Kidney (tissue), 14 donors: Measurements from ENCODE around the gene AMTN. TPM values are rescaled to one million over a fixed set of nuclear protein-coding genes. Genes with fewer than 3 reads are reported as not detected.

Experiments used
- DNase-seq, 5 donors: peaks; one replicate each; pipeline ENCODE4 v3.0.0-alpha.2; 2013 to 2020
- FAIRE-seq: peaks from 2 replicates; lab custom pipeline; 2012; peaks lifted over from hg19 to GRCh38; lab: Jason Lieb, UNC
- H3K27ac ChIP-seq, 2 donors: one replicate each; pipeline ENCODE4 v1.7.0; 2013; ENCODE audit warnings: low read depth in 2 of 2, low read length in 2 of 2, inconsistent platforms in 1 of 2
- H3K27me3 ChIP-seq: one replicate; pipeline ENCODE4 v1.7.1; 2013; ENCODE audit warnings: low read length, inconsistent platforms; ENCODE audit not compliant: control insufficient read depth, insufficient read depth
- H3K36me3 ChIP-seq, 3 donors: one replicate each; pipeline versions ENCODE4 v1.7.0 to v1.7.1; 2013; ENCODE audit warnings: low read length in 3 of 3, control low read depth in 1 of 3, inconsistent platforms in 1 of 3; ENCODE audit not compliant: insufficient read depth in 3 of 3, control insufficient read depth in 2 of 3
- H3K4me1 ChIP-seq, 3 donors: one replicate each; pipeline versions ENCODE4 v1.7.0 to v1.7.1; 2013; ENCODE audit warnings: low read length in 3 of 3, inconsistent platforms in 1 of 3, low read depth in 1 of 3; ENCODE audit not compliant: control insufficient read depth in 2 of 3, insufficient read depth in 2 of 3
- H3K4me3 ChIP-seq, 3 donors: one replicate each; pipeline versions ENCODE4 v1.7.0 to v1.8.1; 2013; ENCODE audit warnings: low read length in 3 of 3, control low read depth in 1 of 3, inconsistent platforms in 1 of 3
- H3K9ac ChIP-seq, 3 donors: one replicate each; pipeline versions ENCODE4 v1.7.0 to v1.7.1; 2013; ENCODE audit warnings: low read length in 3 of 3, control low read depth in 1 of 3, inconsistent platforms in 1 of 3
- H3K9me3 ChIP-seq, 3 donors: one replicate each; pipeline versions ENCODE4 v1.7.0 to v1.7.1; 2013; ENCODE audit warnings: low read length in 3 of 3, control low read depth in 1 of 3, inconsistent platforms in 1 of 3; ENCODE audit not compliant: control insufficient read depth in 2 of 3, insufficient read depth in 1 of 3
- CTCF ChIP-seq: IDR thresholded peaks from 3 replicates; pipeline ENCODE4 v1.5.1; 2012; ENCODE audit warnings: mild to moderate bottlenecking, moderate library complexity, borderline replicate concordance; ENCODE audit not compliant: insufficient read depth; ENCODE audit errors: extremely low read depth
- intact Hi-C: fragments of 100-400 bp; cut with DNase I; formaldehyde crosslinking; loops from one replicate; pipeline ENCODE4 v1.11.1; 2022
- polyA plus RNA-seq: library from polyadenylated mRNA; stranded (reverse); fragments of 350-450 nt; fragmentation: Illumina TruSeq; extraction: RNeasy Lipid Tissue Mini Kit (QIAGEN cat#74804); gene quantifications from one replicate; pipeline ENCODE4 v1.2.3, GENCODE V29; 2014; ENCODE audit warnings: low read depth, low replicate concordance; ENCODE audit not compliant: insufficient read depth
- total RNA-seq: library from RNA; stranded (reverse); fragmentation: NEBNext Ultra II Directional; extraction: Animal tissue kit (Norgen Biotek cat#: 25700); gene quantifications from one replicate; pipeline ENCODE4 v1.2.1, GENCODE V29; 2021
- donor health status: control.
- donor health status: control.
- donor health status: control.
- donor health status: control.
- donor health status: control.
- donor health status: DM: yes; HTN: yes; CAD: no.
- donor health status: Normal renal cell carcinoma (clear cell type).

AMTN gene
- total and polyA plus RNA-seq, 2 donors from 2014 or later: not detected

DNA sequence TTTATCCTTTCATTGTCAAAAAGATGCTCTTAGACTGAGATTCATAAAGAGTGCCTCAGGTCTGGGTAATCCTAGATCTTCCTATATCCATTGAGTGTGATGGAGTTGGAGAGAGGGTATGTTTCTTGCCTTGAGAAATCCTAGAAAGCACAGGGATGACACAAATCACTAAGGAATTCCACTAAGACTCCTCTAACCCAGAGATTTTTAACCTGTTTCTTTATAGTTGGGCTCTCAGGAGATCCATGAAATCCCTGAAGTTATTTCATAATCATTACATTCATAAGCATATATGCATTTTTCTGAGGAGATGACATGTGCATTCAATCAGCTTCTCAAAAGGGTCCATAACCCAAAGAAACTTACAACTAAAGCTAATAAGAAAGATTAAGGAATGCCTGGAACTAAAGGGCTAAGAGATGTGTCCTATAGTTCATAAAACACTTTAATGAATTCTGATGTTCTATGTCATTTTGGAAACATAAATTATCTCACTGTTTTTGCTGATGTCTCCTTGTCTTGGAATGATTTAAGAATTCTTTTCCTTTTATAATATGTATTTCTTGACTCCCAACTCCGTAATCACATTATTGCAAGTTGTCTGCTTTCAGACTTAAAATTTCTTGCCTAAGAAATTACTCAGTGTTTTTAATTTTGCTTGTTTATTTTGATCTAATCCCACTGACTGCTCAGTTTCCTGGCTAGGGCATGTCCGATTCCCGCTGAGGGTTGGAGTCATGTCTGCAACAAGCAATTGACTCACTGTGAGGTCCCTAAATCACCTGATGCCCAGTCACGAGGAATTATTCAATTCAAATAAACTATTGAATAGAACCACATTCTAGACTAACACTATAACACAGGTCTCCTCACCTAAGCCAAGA, 2.8 kb upstream of the AMTN start:
- Histone ChIP-seq H3K4me3 (no peak overlapping the region), H3K9me3 (no peaks in the 10 kb centered on the region), H3K9ac (no peak overlapping the region), H3K4me1 (no peaks in the 10 kb centered on the region), H3K36me3 (no peaks in the 10 kb centered on the region), H3K27ac (no peak overlapping the region), H3K27me3 (no peaks in the 10 kb centered on the region)
- no peak for FAIRE-seq
- no peak for TF ChIP-seq CTCF
- DNase-seq: peak in 1 of 5 donors; percentile 25
- intact Hi-C loops: no loop called here

GRCh38 chr4:70518716-70519115, 347 bp downstream of the AMTN start:
- Histone ChIP-seq H3K27ac (no peak overlapping the region), H3K9me3 (no peaks in the 10 kb centered on the region), H3K27me3 (no peaks in the 10 kb centered on the region), H3K4me3 (no peak overlapping the region), H3K9ac (no peak overlapping the region), H3K4me1 (no peaks in the 10 kb centered on the region), H3K36me3 (no peaks in the 10 kb centered on the region)
- no peak for TF ChIP-seq CTCF
- DNase-seq (no peak), FAIRE-seq (no peak)
- intact Hi-C loops: no loop called here

- FAIRE-seq (no peak), DNase-seq (no peak)
- no peaks in the 10 kb centered on the region for H3K4me1 ChIP-seq
- no peak overlapping the region for H3K4me3 ChIP-seq
- intact Hi-C loops: no loop called here
- no peak for TF ChIP-seq CTCF
- no peaks in the 10 kb centered on the region for H3K27me3 ChIP-seq
- H3K36me3 ChIP-seq: no peaks in the 10 kb centered on the region
- no peak overlapping the region for H3K27ac ChIP-seq
- H3K9ac ChIP-seq: no peak overlapping the region
- no peaks in the 10 kb centered on the region for H3K9me3 ChIP-seq
These were observed 4.3 kb downstream of the AMTN start for GRCh38 chr4:70522626-70523025.

GRCh38 chr4:70530997-70531396, 12.6 kb downstream of the AMTN start:
- H3K27me3 ChIP-seq: no peaks in the 10 kb centered on the region
- no peak overlapping the region for H3K4me3 ChIP-seq
- H3K9me3 ChIP-seq: no peaks in the 10 kb centered on the region
- no peak overlapping the region for H3K27ac ChIP-seq
- no peaks in the 10 kb centered on the region for H3K4me1 ChIP-seq
- TF ChIP-seq CTCF: no peak
- intact Hi-C loops: no loop called here
- no peak overlapping the region for H3K9ac ChIP-seq
- H3K36me3 ChIP-seq: no peaks in the 10 kb centered on the region
- FAIRE-seq (no peak), DNase-seq (no peak)
